Mesendoderm (in vitro differentiated cells): ENCODE measurements around the gene PTPMT1. TPM values are rescaled to one million over a fixed set of nuclear protein-coding genes. Genes with fewer than 3 reads are reported as not detected.
A peak's percentile ranks its signal among the peaks of the same experiment; 100 is the strongest.

Source experiments
- DNase-seq: peaks from one replicate; pipeline ENCODE4 v3.0.0; 2013
- H2AK5ac ChIP-seq: 2 replicates; pipeline ENCODE4 v1.6.1; 2013; ENCODE audit warnings: low read length, inconsistent platforms
- H2BK120ac ChIP-seq: 2 replicates; pipeline ENCODE4 v1.6.1; 2013; ENCODE audit warnings: low read depth, mild to moderate bottlenecking, low read length, moderate library complexity, mixed read lengths
- H2BK15ac ChIP-seq: replicated peaks from 2 replicates; pipeline ENCODE4 v1.6.1; 2013; ENCODE audit warnings: low read depth, mild to moderate bottlenecking, moderate library complexity
- H2BK5ac ChIP-seq: 2 replicates; pipeline ENCODE4 v1.6.1; 2013; ENCODE audit warnings: low read length, inconsistent platforms
- H3K18ac ChIP-seq: 2 replicates; pipeline ENCODE4 v1.6.1; 2013; ENCODE audit warnings: mild to moderate bottlenecking, low read length, mixed read lengths
- H3K23ac ChIP-seq: one replicate; pipeline ENCODE4 v1.6.1; 2013; ENCODE audit warnings: low read length
- H3K27ac ChIP-seq: 2 replicates; pipeline ENCODE4 v1.5.1; 2013; ENCODE audit warnings: low read depth, mild to moderate bottlenecking, inconsistent platforms, low read length, moderate library complexity
- H3K27me3 ChIP-seq: 2 replicates; pipeline ENCODE4 v1.6.1; 2013; ENCODE audit warnings: low read length, control low read depth, mild to moderate bottlenecking, inconsistent platforms; ENCODE audit not compliant: insufficient read depth, poor library complexity
- H3K36me3 ChIP-seq: 2 replicates; pipeline ENCODE4 v1.6.1; 2013; ENCODE audit warnings: low read length, inconsistent platforms; ENCODE audit not compliant: control insufficient read depth, insufficient read depth
- H3K4ac ChIP-seq: one replicate; pipeline ENCODE4 v1.6.1; 2013; ENCODE audit warnings: low read depth, mild to moderate bottlenecking, low read length, moderate library complexity
- H3K4me1 ChIP-seq: 2 replicates; pipeline ENCODE4 v1.6.1; 2013; ENCODE audit warnings: low read depth, low read length, inconsistent platforms; ENCODE audit not compliant: control insufficient read depth
- H3K4me2 ChIP-seq: 2 replicates; pipeline ENCODE4 v1.6.1; 2013; ENCODE audit warnings: low read length
- H3K4me3 ChIP-seq: 2 replicates; pipeline ENCODE4 v1.5.1; 2013; ENCODE audit warnings: mild to moderate bottlenecking, low read length
- H3K56ac ChIP-seq: one replicate; pipeline ENCODE4 v1.6.1; 2013; ENCODE audit warnings: low read length
- H3K79me1 ChIP-seq: 2 replicates; pipeline ENCODE4 v1.6.1; 2013; ENCODE audit warnings: low read length, inconsistent platforms
- H3K79me2 ChIP-seq: 2 replicates; pipeline ENCODE4 v1.6.1; 2013; ENCODE audit warnings: mild to moderate bottlenecking, low read length; ENCODE audit not compliant: control insufficient read depth, insufficient read depth
- H3K9ac ChIP-seq: 2 replicates; pipeline ENCODE4 v1.6.1; 2013; ENCODE audit warnings: low read length, inconsistent platforms
- H4K5ac ChIP-seq: one replicate; pipeline ENCODE4 v1.6.1; 2013; ENCODE audit warnings: low read length
- H4K8ac ChIP-seq: one replicate; pipeline ENCODE4 v1.6.1; 2013; ENCODE audit warnings: low read depth, mild to moderate bottlenecking, control low read depth, low read length, moderate library complexity
- WGBS: extraction: QIAGEN DNeasy Blood & Tissue Kit; methylation state at CpG from one replicate; pipeline ENCODE4 v1.1.7; 2013; ENCODE audit warnings: low lambda C conversion rate, missing lambda C conversion rate; ENCODE audit not compliant: insufficient coverage; ENCODE audit errors: extremely low coverage; 5-methylcytosine and 5-hydroxymethylcytosine counted together
- polyA plus RNA-seq, 2 experiments: library from polyadenylated mRNA; stranded (reverse); fragments of 200-250 nt; gene quantifications; one replicate each; pipeline ENCODE4 v1.2.3, GENCODE V29; 2013

Gene PTPMT1
- 57.4 TPM for polyA plus RNA-seq (2013, experiment 1 of 2)
- polyA plus RNA-seq (2013, experiment 2 of 2): 59.5 TPM

GRCh38 chr11:47565340-47566148 lies at the start of gene PTPMT1:
Gene PTPMT1 (plus strand): TSS chr11:47565599. CDS start chr11:47565623, 24 bp downstream.
- Histone ChIP-seq H3K56ac (peak within 1 kb of the TSS; percentile 100), H2BK5ac (no peak within 1 kb of the TSS), H3K9ac (peak within 1 kb of the TSS; percentile 72), H4K8ac (no peak within 1 kb of the TSS), H2AK5ac (peak within 1 kb of the TSS; percentile 82), H3K4ac (no peak within 1 kb of the TSS), H3K27ac (no peak within 1 kb of the TSS), H3K27me3 (no peaks in the 10 kb centered on the region), H3K23ac (peak within 1 kb of the TSS; percentile 85), H3K4me2 (peak within 1 kb of the TSS; percentile 81), H3K36me3 (peaks cover 4% of the 10 kb centered on the region), H3K4me3 (peak within 1 kb of the TSS; percentile 35), H3K18ac (peak within 1 kb of the TSS; percentile 23), H2BK15ac (no peak within 1 kb of the TSS), H3K4me1 (peaks cover 2% of the 10 kb centered on the region), H3K79me1 (peaks cover 9% of the 10 kb centered on the region), H4K5ac (no peak within 1 kb of the TSS), H3K79me2 (peaks cover 2% of the 10 kb centered on the region), H2BK120ac (no peak within 1 kb of the TSS)
- no CpG with 5 or more reads among the region's 86 CpGs for WGBS
- DNase-seq: peak; percentile 86

- H2BK120ac ChIP-seq: no peak overlapping the region
- no peak overlapping the region for H2BK5ac ChIP-seq
- H3K9ac ChIP-seq: no peak overlapping the region
- no peak overlapping the region for H3K4me2 ChIP-seq
- no peak for DNase-seq
- H3K79me2 ChIP-seq: peaks cover 78% of the 10 kb centered on the region
- H3K18ac ChIP-seq: no peak overlapping the region
- H3K27me3 ChIP-seq: no peaks in the 10 kb centered on the region
- H4K5ac ChIP-seq: no peak overlapping the region
- no CpG with 5 or more reads among the region's 3 CpGs for WGBS
- H2AK5ac ChIP-seq: no peak overlapping the region
- no peak overlapping the region for H3K4ac ChIP-seq
- H2BK15ac ChIP-seq: no peak overlapping the region
- H3K56ac ChIP-seq: no peak overlapping the region
- H4K8ac ChIP-seq: no peak overlapping the region
- H3K23ac ChIP-seq: no peak overlapping the region
- H3K79me1 ChIP-seq: peaks cover 6% of the 10 kb centered on the region
- no peaks in the 10 kb centered on the region for H3K36me3 ChIP-seq
- H3K4me3 ChIP-seq: no peak overlapping the region
- H3K4me1 ChIP-seq: peaks cover 17% of the 10 kb centered on the region
- no peak overlapping the region for H3K27ac ChIP-seq
Observed at GRCh38 chr11:47516155-47516554, 49.2 kb upstream of the PTPMT1 start.

- no peak overlapping the region for H3K4me3 ChIP-seq
- H4K5ac ChIP-seq: no peak overlapping the region
- no peak for DNase-seq
- H3K27ac ChIP-seq: no peak overlapping the region
- peaks cover 17% of the 10 kb centered on the region for H3K4me1 ChIP-seq
- H3K18ac ChIP-seq: peak overlapping the region; percentile 51
- no peak overlapping the region for H2BK5ac ChIP-seq
- H2BK15ac ChIP-seq: no peak overlapping the region
- H3K79me2 ChIP-seq: peaks cover 78% of the 10 kb centered on the region
- H3K36me3 ChIP-seq: no peaks in the 10 kb centered on the region
- H2AK5ac ChIP-seq: no peak overlapping the region
- H3K9ac ChIP-seq: no peak overlapping the region
- no peak overlapping the region for H3K23ac ChIP-seq
- WGBS: no CpG with 5 or more reads among the region's 10 CpGs
- no peak overlapping the region for H2BK120ac ChIP-seq
- H3K4ac ChIP-seq: no peak overlapping the region
- no peaks in the 10 kb centered on the region for H3K27me3 ChIP-seq
- H3K56ac ChIP-seq: no peak overlapping the region
- H3K79me1 ChIP-seq: peaks cover 5% of the 10 kb centered on the region
- H4K8ac ChIP-seq: no peak overlapping the region
- no peak overlapping the region for H3K4me2 ChIP-seq
Observed at GRCh38 chr11:47516984-47517853, 48.2 kb upstream of the PTPMT1 start.

GRCh38 chr11:47518212-47518964 lies 47.0 kb upstream of the PTPMT1 start:
- Histone ChIP-seq H3K36me3 (no peaks in the 10 kb centered on the region), H3K4ac (no peak overlapping the region), H3K4me3 (no peak overlapping the region), H3K79me1 (peaks cover 6% of the 10 kb centered on the region), H4K8ac (no peak overlapping the region), H3K23ac (no peak overlapping the region), H3K4me2 (no peak overlapping the region), H3K18ac (no peak overlapping the region), H2AK5ac (no peak overlapping the region), H3K79me2 (peaks cover 82% of the 10 kb centered on the region), H3K9ac (peak overlapping the region; percentile 0), H2BK15ac (no peak overlapping the region), H2BK120ac (no peak overlapping the region), H3K4me1 (peaks cover 16% of the 10 kb centered on the region), H3K27me3 (no peaks in the 10 kb centered on the region), H4K5ac (no peak overlapping the region), H3K27ac (peak overlapping the region; percentile 39), H3K56ac (peak overlapping the region; percentile 28), H2BK5ac (peak overlapping the region; percentile 74)
- no CpG with 5 or more reads among the region's 3 CpGs for WGBS
- peak; percentile 94 for DNase-seq

- Histone ChIP-seq H3K27ac (peak overlapping the region; percentile 38), H3K4ac (no peak overlapping the region), H3K9ac (peak overlapping the region; percentile 20), H3K56ac (no peak overlapping the region), H4K8ac (no peak overlapping the region), H3K4me3 (no peak overlapping the region), H3K4me2 (peak overlapping the region; percentile 10), H3K4me1 (peaks cover 9% of the 10 kb centered on the region), H2BK15ac (no peak overlapping the region), H3K18ac (no peak overlapping the region), H2AK5ac (peak overlapping the region; percentile 48), H3K23ac (no peak overlapping the region), H3K27me3 (no peaks in the 10 kb centered on the region), H2BK120ac (no peak overlapping the region), H3K79me2 (peaks cover 83% of the 10 kb centered on the region), H2BK5ac (no peak overlapping the region), H4K5ac (no peak overlapping the region), H3K36me3 (no peaks in the 10 kb centered on the region), H3K79me1 (peaks cover 3% of the 10 kb centered on the region)
- WGBS: no CpG with 5 or more reads among the region's 3 CpGs
- peak; percentile 74 for DNase-seq
Observed at GRCh38 chr11:47523490-47524225, 41.7 kb upstream of the PTPMT1 start.
